WERI-Rb-1 (cell line): ENCODE results near the gene C19orf47.

Source experiments
- DNase-seq: peaks from one replicate; pipeline ENCODE4 v3.0.0-alpha.2; 2020
- H3K27ac ChIP-seq: fragments of 250-450 bp; sonication (Bioruptor Pico); 2 replicates; pipeline ENCODE4 v1.5.1; 2020; ENCODE audit warnings: mild to moderate bottlenecking, moderate library complexity
- H3K27me3 ChIP-seq: fragments of 250-450 bp; sonication (Bioruptor Pico); 2 replicates; pipeline ENCODE4 v1.5.1; 2021; ENCODE audit warnings: mild to moderate bottlenecking, low read depth, moderate library complexity; ENCODE audit not compliant: insufficient read depth, severe bottlenecking
- H3K36me3 ChIP-seq: fragments of 250-450 bp; sonication (Bioruptor Pico); 2 replicates; pipeline ENCODE4 v1.5.1; 2020; ENCODE audit warnings: mild to moderate bottlenecking, moderate library complexity
- H3K4me3 ChIP-seq: 2 replicates; pipeline ENCODE4 v1.5.1; 2011; ENCODE audit warnings: low read depth, mild to moderate bottlenecking, control low read depth, low read length
- H3K9me3 ChIP-seq: fragments of 250-450 bp; sonication (Bioruptor Pico); 2 replicates; pipeline ENCODE4 v1.5.1; 2021; ENCODE audit warnings: mild to moderate bottlenecking, moderate library complexity; ENCODE audit not compliant: severe bottlenecking
- CTCF ChIP-seq: IDR thresholded peaks from 2 replicates; pipeline ENCODE4 v1.5.1; 2011; ENCODE audit warnings: low read depth, mild to moderate bottlenecking, control low read depth, inconsistent platforms, low read length

The C19orf47 gene

GRCh38 chr19:40322951-40323615 lies 25.1 kb downstream of the C19orf47 start:
- Histone ChIP-seq H3K9me3 (no peaks in the 10 kb centered on the region), H3K4me3 (no peak overlapping the region), H3K27ac (no peak overlapping the region), H3K27me3 (no peaks in the 10 kb centered on the region), H3K36me3 (peaks cover 70% of the 10 kb centered on the region)
- DNase-seq: no peak
- TF ChIP-seq CTCF: no peak

- Histone ChIP-seq H3K27me3 (no peaks in the 10 kb centered on the region), H3K4me3 (no peak overlapping the region), H3K36me3 (peaks cover 62% of the 10 kb centered on the region), H3K27ac (no peak overlapping the region), H3K9me3 (no peaks in the 10 kb centered on the region)
- DNase-seq: no peak
- no peak for TF ChIP-seq CTCF
These were observed 26.0 kb downstream of the C19orf47 start for GRCh38 chr19:40322271-40322610.

- no peak for TF ChIP-seq CTCF
- Histone ChIP-seq H3K4me3 (no peak overlapping the region), H3K36me3 (peaks cover 61% of the 10 kb centered on the region)
These were observed 26.5 kb downstream of the C19orf47 start for GRCh38 chr19:40321566-40322270.

GRCh38 chr19:40321076-40321475 lies 27.1 kb downstream of the C19orf47 start:
- no peaks in the 10 kb centered on the region for H3K9me3 ChIP-seq
- H3K36me3 ChIP-seq: peaks cover 57% of the 10 kb centered on the region
- H3K27ac ChIP-seq: no peak overlapping the region
- no peak overlapping the region for H3K4me3 ChIP-seq
- no peak for DNase-seq
- H3K27me3 ChIP-seq: no peaks in the 10 kb centered on the region
- TF ChIP-seq CTCF: no peak

More at GRCh38 chr19:40321566-40322270, 26.5 kb downstream of the C19orf47 start:
- Histone ChIP-seq H3K27me3 (no peaks in the 10 kb centered on the region), H3K9me3 (no peaks in the 10 kb centered on the region), H3K27ac (no peak overlapping the region)
- no peak for DNase-seq

- no peaks in the 10 kb centered on the region for H3K27me3 ChIP-seq
- TF ChIP-seq CTCF: no peak
- no peak overlapping the region for H3K4me3 ChIP-seq
- no peaks in the 10 kb centered on the region for H3K9me3 ChIP-seq
- no peak overlapping the region for H3K27ac ChIP-seq
- H3K36me3 ChIP-seq: peaks cover 51% of the 10 kb centered on the region
- DNase-seq: no peak
These were observed 27.6 kb downstream of the C19orf47 start for GRCh38 chr19:40320558-40320935.
